ENCODE data around the gene MED12L. TPM values are rescaled to one million over a fixed set of nuclear protein-coding genes. Genes with fewer than 3 reads are reported as not detected.

The MED12L gene
- total RNA-seq, 1 experiment from 2014 or later, result 2.7 TPM

GRCh38 chr3:151091685-151092345 lies 6.4 kb downstream of the MED12L start:
- DNase-seq (ENCODE audit: low read depth), result peak; percentile 40

DNA sequence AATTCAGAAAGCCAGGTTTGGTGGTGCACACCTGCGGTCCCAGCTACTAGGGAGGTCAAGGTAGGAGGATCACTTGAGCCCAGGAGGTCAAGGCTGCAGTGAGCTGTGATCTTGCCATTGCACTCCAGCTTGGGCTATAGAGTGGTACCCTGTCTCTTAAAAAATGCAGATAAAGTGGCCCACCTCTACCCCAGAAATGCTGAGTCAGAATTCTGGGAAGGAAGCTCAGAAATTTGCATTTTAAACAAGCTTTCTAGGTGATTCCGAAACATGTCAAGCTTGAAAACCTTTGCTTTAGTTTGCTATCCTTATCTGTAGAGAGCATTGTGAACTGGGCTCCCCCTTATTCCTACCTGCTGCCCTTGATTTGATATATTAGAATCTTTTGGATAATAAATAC lies 7.7 kb downstream of the MED12L start:
- DNase-seq (ENCODE audit: low read depth), result no peak

DNA sequence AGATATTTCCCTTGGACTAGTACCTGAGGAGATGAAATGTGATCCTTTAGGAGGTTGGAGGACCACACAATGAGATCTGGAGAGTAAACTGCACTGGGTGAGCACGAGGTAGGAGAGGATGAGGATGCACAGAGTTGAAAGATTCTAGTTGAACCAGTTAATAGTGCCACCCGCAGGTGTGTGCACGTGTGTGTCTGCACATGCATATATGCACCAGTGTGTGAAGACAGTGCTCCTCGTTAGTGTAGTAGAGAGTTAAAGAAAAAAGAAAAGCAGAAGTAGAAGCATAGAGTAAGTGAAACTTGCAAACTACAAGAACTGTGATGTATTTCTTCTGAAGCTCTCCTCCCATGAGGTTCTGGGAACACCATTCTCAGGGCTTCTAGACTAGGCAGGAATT lies 8.4 kb downstream of the MED12L start:
- DNase-seq (ENCODE audit: low read depth), result no peak

- no peak for DNase-seq (ENCODE audit: low read depth)
These were observed 11.3 kb downstream of the MED12L start for GRCh38 chr3:151096716-151097115.

- DNase-seq (ENCODE audit: low read depth), result no peak
These were observed 14.6 kb downstream of the MED12L start for GRCh38 chr3:151100076-151100475.

- DNase-seq (ENCODE audit: low read depth), result no peak
These were observed 16.0 kb downstream of the MED12L start for GRCh38 chr3:151101270-151101969.

GRCh38 chr3:151106311-151106710 lies 20.8 kb downstream of the MED12L start:
- DNase-seq (ENCODE audit: low read depth), result no peak

DNA sequence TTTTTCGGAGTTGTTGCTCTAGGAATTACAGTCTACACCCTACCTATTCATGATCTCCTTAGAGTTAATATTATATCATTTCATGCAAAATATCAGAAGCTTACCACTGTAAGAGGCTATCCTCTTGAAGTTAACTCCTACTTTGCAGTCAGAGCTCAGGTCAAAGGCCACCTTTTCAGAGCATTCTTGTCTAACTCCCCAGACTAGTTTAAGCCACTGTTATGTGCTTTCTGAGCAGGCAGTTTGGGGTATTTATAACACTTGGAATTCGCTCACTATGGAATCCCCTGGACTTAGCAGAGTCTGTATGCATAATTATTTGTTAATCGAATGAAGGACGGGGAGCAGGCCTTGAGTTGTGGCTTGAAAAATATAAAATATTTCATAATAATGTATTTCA lies 21.7 kb downstream of the MED12L start:
- DNase-seq (ENCODE audit: low read depth), result no peak

- DNase-seq (ENCODE audit: low read depth), result peak; percentile 39
These were observed 22.2 kb downstream of the MED12L start for GRCh38 chr3:151107701-151108100.

DNA sequence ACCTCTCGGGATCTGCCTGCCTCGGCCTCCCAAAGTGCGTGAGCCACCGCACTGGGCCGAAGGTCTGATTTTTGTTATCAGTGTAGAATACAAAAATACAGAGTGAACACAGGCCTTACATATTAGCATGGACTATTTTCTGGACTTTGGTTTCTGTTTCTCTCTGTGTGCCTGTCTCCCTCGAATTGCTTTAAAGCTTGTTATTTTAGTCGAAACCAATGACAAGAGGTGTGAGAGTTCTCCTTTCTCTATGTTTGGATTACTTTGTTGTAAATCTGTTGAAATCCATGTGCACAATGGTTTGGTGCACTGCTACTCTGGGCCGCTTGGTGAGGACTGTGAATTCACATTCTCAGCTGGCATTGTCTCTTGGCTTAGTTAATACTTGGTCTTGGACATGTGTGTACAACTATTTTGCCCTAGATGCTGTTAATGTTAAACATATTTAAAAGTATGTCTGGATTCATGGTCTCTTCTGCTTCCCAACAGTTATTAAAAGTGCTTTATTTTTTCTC lies 23.9 kb downstream of the MED12L start:
- DNase-seq (ENCODE audit: low read depth), result no peak

DNA sequence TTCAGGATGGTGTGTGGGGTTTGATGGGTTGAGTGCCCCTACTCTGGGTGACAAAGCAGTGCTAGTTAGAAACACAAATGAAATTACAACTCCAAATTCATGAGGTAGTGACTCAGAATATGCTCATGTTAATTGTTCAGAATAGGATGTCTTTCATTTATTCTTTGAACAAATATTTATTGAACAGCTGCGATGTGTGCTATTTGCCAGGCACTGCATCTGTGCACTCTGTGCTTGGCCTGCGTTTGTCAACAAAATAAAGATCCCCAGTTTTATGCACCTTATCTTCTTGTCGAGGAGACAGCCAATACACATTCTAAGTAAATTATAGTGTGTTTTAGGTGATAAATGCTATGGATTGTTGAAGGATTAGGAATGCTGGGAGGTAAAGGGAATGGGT lies 27.3 kb downstream of the MED12L start:
- DNase-seq (ENCODE audit: low read depth), result no peak

- no peak for DNase-seq (ENCODE audit: low read depth)
These were observed 27.9 kb downstream of the MED12L start for GRCh38 chr3:151113343-151113742.

GRCh38 chr3:151117047-151117446 lies 31.6 kb downstream of the MED12L start:
- no peak for DNase-seq (ENCODE audit: low read depth)

GRCh38 chr3:151119188-151119587 lies 33.7 kb downstream of the MED12L start:
- DNase-seq (ENCODE audit: low read depth), result no peak

DNA sequence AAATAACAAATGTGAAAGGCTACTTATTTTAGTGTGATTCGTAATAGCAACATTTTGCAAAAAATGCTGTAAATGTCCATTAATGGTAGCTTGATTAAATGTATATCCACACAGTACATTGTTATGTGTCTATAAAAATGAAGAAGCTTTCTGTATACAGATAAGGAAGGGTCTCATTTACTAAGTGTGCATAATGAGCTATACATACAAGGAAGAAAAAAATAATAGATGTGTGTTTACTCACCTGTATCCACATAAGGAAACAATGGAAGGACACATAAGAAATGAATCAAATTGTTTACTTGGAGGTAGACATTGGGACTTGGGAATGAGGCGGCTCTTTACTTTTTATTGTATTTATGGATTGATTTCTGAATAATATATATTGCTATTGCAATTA lies 34.9 kb downstream of the MED12L start:
- no peak for DNase-seq (ENCODE audit: low read depth)

DNA sequence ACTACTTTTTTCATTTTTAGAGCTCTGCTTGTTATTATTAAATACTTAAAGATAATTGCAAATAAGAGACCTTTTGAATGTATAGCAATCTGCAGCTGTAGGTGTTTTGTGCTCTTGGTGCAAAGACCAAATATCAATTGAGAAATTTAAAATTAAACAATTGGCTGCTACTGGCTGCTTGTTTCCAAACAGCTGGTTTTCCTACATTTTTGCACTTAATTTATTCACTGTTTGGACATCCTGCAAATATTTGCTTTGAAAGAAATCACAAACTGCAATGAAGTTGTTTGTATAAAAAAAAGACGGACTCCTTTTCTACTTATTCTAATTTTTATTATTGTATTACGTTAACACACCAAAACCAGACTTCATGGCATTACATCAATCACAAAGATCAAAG lies 35.6 kb downstream of the MED12L start:
- DNase-seq (ENCODE audit: low read depth), result no peak

- DNase-seq (ENCODE audit: low read depth), result no peak
These were observed 38.4 kb downstream of the MED12L start for GRCh38 chr3:151123827-151124226.

GRCh38 chr3:151124476-151124875 lies 39.0 kb downstream of the MED12L start:
- DNase-seq (ENCODE audit: low read depth), result peak; percentile 7

GRCh38 chr3:151130428-151130827 lies 45.0 kb downstream of the MED12L start:
- DNase-seq (ENCODE audit: low read depth), result no peak

GRCh38 chr3:151133175-151133574 lies 47.7 kb downstream of the MED12L start:
- DNase-seq (ENCODE audit: low read depth), result no peak

GRCh38 chr3:151133917-151134450 lies 48.5 kb downstream of the MED12L start:
- no peak for DNase-seq (ENCODE audit: low read depth)

DNA sequence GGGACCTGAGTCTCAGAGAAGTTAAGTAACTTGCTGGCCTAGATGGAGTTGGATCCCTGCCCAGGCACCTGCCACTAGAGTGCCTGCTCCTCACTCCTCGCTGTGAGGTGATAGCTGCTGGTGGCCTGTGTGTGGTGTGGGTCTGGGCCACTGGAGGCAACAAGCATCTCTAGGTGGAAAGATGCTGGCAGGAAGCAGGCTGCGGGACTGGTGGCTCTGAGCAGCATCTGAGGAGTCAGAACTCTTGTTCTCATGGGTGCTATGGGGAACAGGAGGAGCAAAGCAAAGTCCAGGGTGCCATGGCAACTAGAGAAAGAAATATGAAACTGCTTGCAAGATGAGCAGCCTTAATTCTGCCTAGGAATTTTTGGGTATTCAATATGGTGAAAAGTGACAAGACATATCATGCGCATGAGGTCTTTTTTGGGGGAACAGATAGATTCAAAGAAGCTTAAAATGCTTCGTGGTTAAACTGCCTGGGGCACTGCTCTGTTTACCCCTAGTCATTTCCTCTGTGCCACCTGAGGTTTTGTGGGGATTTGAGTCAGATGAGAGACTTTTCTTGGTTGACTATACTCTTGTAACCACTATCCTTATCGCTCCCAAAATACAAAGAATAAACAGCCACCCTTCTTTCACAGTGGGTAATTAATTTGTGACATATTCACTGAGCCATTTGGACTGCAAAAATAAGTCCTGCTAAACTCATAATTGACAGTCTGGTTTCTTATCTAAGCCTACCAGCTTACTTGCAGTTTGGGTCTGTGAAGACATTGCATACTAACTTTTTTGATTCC lies 50.3 kb downstream of the MED12L start:
- peak; percentile 51 for DNase-seq (ENCODE audit: low read depth)

All from Daoy (cell line).